Measurements from ENCODE around the gene NPRL2. TPM values are rescaled to one million over a fixed set of nuclear protein-coding genes. Genes with fewer than 3 reads are reported as not detected.
A peak's percentile ranks its signal among the peaks of the same experiment; 100 is the strongest.

The NPRL2 gene
- total and polyA plus RNA-seq, 2 of the 13 experiments (the other 11 are each of a cell fraction or from before 2014, with no cell fraction given): 30.6 to 51.4 TPM

- TF ChIP-seq, protein P1, sequence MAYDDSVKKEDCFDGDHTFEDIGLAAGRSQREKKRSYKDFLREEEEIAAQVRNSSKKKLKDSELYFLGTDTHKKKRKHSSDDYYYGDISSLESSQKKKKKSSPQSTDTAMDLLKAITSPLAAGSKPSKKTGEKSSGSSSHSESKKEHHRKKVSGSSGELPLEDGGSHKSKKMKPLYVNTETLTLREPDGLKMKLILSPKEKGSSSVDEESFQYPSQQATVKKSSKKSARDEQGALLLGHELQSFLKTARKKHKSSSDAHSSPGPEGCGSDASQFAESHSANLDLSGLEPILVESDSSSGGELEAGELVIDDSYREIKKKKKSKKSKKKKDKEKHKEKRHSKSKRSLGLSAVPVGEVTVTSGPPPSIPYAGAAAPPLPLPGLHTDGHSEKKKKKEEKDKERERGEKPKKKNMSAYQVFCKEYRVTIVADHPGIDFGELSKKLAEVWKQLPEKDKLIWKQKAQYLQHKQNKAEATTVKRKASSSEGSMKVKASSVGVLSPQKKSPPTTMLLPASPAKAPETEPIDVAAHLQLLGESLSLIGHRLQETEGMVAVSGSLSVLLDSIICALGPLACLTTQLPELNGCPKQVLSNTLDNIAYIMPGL (CRISPR knock-in tag; IDR thresholded peaks at IDR 0.05; ENCODE audit: borderline replicate concordance in 1 of 2, low read depth in 1 of 2): no peak; a peak in 1 of 4 replicates
- no peak for TF ChIP-seq HBP1 (CRISPR knock-in tag; IDR thresholded peaks at IDR 0.05; ENCODE audit: low read depth)
- no peak for TF ChIP-seq SRY (CRISPR knock-in tag; IDR thresholded peaks at IDR 0.05)
- no peak for TF ChIP-seq NAIF1 (CRISPR knock-in tag; IDR thresholded peaks at IDR 0.05; ENCODE audit: borderline replicate concordance)
- no peak for TF ChIP-seq ZBTB20 (CRISPR knock-in tag; IDR thresholded peaks at IDR 0.05; ENCODE audit: borderline replicate concordance, low read depth)
- peak; percentile 14; the same call in 1 of the 2 replicates for TF ChIP-seq TFDP1 (CRISPR knock-in tag; IDR thresholded peaks at IDR 0.05; ENCODE audit: borderline replicate concordance)
- TF ChIP-seq CHCHD3 (CRISPR knock-in tag; IDR thresholded peaks at IDR 0.05): no peak
- TF ChIP-seq, protein P2, sequence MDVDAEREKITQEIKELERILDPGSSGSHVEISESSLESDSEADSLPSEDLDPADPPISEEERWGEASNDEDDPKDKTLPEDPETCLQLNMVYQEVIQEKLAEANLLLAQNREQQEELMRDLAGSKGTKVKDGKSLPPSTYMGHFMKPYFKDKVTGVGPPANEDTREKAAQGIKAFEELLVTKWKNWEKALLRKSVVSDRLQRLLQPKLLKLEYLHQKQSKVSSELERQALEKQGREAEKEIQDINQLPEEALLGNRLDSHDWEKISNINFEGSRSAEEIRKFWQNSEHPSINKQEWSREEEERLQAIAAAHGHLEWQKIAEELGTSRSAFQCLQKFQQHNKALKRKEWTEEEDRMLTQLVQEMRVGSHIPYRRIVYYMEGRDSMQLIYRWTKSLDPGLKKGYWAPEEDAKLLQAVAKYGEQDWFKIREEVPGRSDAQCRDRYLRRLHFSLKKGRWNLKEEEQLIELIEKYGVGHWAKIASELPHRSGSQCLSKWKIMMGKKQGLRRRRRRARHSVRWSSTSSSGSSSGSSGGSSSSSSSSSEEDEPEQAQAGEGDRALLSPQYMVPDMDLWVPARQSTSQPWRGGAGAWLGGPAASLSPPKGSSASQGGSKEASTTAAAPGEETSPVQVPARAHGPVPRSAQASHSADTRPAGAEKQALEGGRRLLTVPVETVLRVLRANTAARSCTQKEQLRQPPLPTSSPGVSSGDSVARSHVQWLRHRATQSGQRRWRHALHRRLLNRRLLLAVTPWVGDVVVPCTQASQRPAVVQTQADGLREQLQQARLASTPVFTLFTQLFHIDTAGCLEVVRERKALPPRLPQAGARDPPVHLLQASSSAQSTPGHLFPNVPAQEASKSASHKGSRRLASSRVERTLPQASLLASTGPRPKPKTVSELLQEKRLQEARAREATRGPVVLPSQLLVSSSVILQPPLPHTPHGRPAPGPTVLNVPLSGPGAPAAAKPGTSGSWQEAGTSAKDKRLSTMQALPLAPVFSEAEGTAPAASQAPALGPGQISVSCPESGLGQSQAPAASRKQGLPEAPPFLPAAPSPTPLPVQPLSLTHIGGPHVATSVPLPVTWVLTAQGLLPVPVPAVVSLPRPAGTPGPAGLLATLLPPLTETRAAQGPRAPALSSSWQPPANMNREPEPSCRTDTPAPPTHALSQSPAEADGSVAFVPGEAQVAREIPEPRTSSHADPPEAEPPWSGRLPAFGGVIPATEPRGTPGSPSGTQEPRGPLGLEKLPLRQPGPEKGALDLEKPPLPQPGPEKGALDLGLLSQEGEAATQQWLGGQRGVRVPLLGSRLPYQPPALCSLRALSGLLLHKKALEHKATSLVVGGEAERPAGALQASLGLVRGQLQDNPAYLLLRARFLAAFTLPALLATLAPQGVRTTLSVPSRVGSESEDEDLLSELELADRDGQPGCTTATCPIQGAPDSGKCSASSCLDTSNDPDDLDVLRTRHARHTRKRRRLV (CRISPR knock-in tag; IDR thresholded peaks at IDR 0.05): peak; percentile 32; the same call in 1 of the 2 replicates
- TF ChIP-seq ZBTB33 (CRISPR knock-in tag; IDR thresholded peaks at IDR 0.05): peak; percentile 74; the same call in 1 of the 2 replicates
- TF ChIP-seq ZSCAN12 (CRISPR knock-in tag; IDR thresholded peaks at IDR 0.05): no peak
- no peak for TF ChIP-seq ZNF768 (CRISPR knock-in tag; IDR thresholded peaks at IDR 0.05)
- no peak for TF ChIP-seq STAG1 (CRISPR knock-in tag; IDR thresholded peaks at IDR 0.05)
Measured at GRCh38 chr3:50322386-50323091, 28.0 kb downstream of the NPRL2 start, which contains the start of gene HYAL2 (continued).

Measured in HepG2 (cell line).